Right ventricle myocardium superior (tissue), 1 donor: ENCODE results near the gene QSOX2. TPM values are rescaled to one million over a fixed set of nuclear protein-coding genes. Genes with fewer than 3 reads are reported as not detected.

Experiments
- ATAC-seq: fragments of 200-7000 bp; cut with Tn5 transposase; one replicate; pipeline ENCODE4 v1.9.1; 2020; ENCODE audit warnings: mild to moderate bottlenecking; ENCODE audit not compliant: poor library complexity
- DNase-seq: peaks from one replicate; pipeline ENCODE4 v3.0.0-alpha.2; 2020
- intact Hi-C: fragments of 100-400 bp; cut with DNase I; formaldehyde crosslinking; loops from one replicate; pipeline ENCODE4 v1.11.2; 2022
- total RNA-seq: library from RNA; stranded (reverse); fragmentation: NEBNext Ultra II Directional; extraction: Animal tissue kit (Norgen Biotek cat#: 25700); gene quantifications from one replicate; pipeline ENCODE4 v1.2.1, GENCODE V29; 2021
- donor health status: DM: no; HTN: yes; CAD: no; lungs with severe emphysema.

The QSOX2 gene
- total RNA-seq, 1 donor from 2014 or later: 7.7 TPM

- DNase-seq: no peak
- intact Hi-C loops: no loop called here
These were observed 13.9 kb downstream of the QSOX2 start for GRCh38 chr9:136231478-136232297.

GRCh38 chr9:136230773-136231172 is 14.8 kb downstream of the QSOX2 start:
- ATAC-seq (no peak), DNase-seq (no peak)
- intact Hi-C loops: no loop called here

More at GRCh38 chr9:136231478-136232297, 13.9 kb downstream of the QSOX2 start:
- ATAC-seq: no peak

GRCh38 chr9:136230365-136230764 is 15.2 kb downstream of the QSOX2 start:
- DNase-seq: no peak
- intact Hi-C loops: no loop called here
- ATAC-seq: no peak

GRCh38 chr9:136229096-136230065 is 16.2 kb downstream of the QSOX2 start:
- DNase-seq (no peak), ATAC-seq (no peak)
- intact Hi-C loops: no loop called here

GRCh38 chr9:136228107-136228875 is 17.3 kb downstream of the QSOX2 start:
- intact Hi-C loops: no loop called here
- ATAC-seq (no peak), DNase-seq (no peak)

- intact Hi-C loops: no loop called here
- DNase-seq (no peak), ATAC-seq (no peak)
These were observed 18.8 kb downstream of the QSOX2 start for GRCh38 chr9:136226680-136227407.

- intact Hi-C loops: no loop called here
- ATAC-seq (peak; percentile 75), DNase-seq (peak; percentile 66)
These were observed 19.6 kb downstream of the QSOX2 start for GRCh38 chr9:136225748-136226679.

- ATAC-seq (no peak), DNase-seq (no peak)
- intact Hi-C loops: no loop called here
These were observed 20.3 kb downstream of the QSOX2 start for GRCh38 chr9:136225366-136225747.

- ATAC-seq: no peak
- intact Hi-C loops: no loop called here
- no peak for DNase-seq
These were observed 21.6 kb downstream of the QSOX2 start for GRCh38 chr9:136223871-136224640.

GRCh38 chr9:136222906-136223285 is 22.7 kb downstream of the QSOX2 start:
- intact Hi-C loops: no loop called here
- DNase-seq: no peak
- ATAC-seq: no peak

GRCh38 chr9:136222166-136222905 is 23.3 kb downstream of the QSOX2 start:
- DNase-seq: no peak
- ATAC-seq: no peak
- intact Hi-C loops: no loop called here

GRCh38 chr9:136220017-136220729 is 25.4 kb downstream of the QSOX2 start:
- intact Hi-C loops: no loop called here
- ATAC-seq (no peak), DNase-seq (no peak)

- ATAC-seq (no peak), DNase-seq (no peak)
- intact Hi-C loops: no loop called here
These were observed 26.3 kb downstream of the QSOX2 start for GRCh38 chr9:136219276-136219675.

- intact Hi-C loops: no loop called here
- no peak for DNase-seq
These were observed 26.9 kb downstream of the QSOX2 start for GRCh38 chr9:136218673-136219072.

GRCh38 chr9:136218271-136218670 is 27.3 kb downstream of the QSOX2 start:
- intact Hi-C loops: no loop called here
- ATAC-seq: no peak
- no peak for DNase-seq

More at GRCh38 chr9:136218673-136219072, 26.9 kb downstream of the QSOX2 start:
- no peak for ATAC-seq
